ENCODE results near the gene MEGF6. TPM values are rescaled to one million over a fixed set of nuclear protein-coding genes. Genes with fewer than 3 reads are reported as not detected.

The MEGF6 gene
- total RNA-seq, 1 donor from 2014 or later, result 1.3 TPM

GRCh38 chr1:3501437-3501836 lies 109.9 kb downstream of the MEGF6 start:
- H3K4me3 ChIP-seq (ENCODE audit: low read depth, low read length), result no peak overlapping the region
- DNase-seq (ENCODE audit: low read depth) (no peak), FAIRE-seq (no peak)
- no peaks in the 10 kb centered on the region for H3K36me3 ChIP-seq (ENCODE audit: control insufficient read depth, insufficient read depth, low read length)
- TF ChIP-seq CTCF (IDR thresholded peaks at IDR 0.05; ENCODE audit: insufficient read depth, low read length, severe bottlenecking), result no peak
- no peaks in the 10 kb centered on the region for H3K27me3 ChIP-seq (ENCODE audit: control insufficient read depth, insufficient read depth, low read length)

- Histone ChIP-seq H3K27me3 (ENCODE audit: control insufficient read depth, insufficient read depth, low read length) (no peaks in the 10 kb centered on the region), H3K4me3 (ENCODE audit: low read depth, low read length) (no peak overlapping the region), H3K36me3 (ENCODE audit: control insufficient read depth, insufficient read depth, low read length) (no peaks in the 10 kb centered on the region)
- no peak for TF ChIP-seq CTCF (IDR thresholded peaks at IDR 0.05; ENCODE audit: insufficient read depth, low read length, severe bottlenecking)
- FAIRE-seq (no peak), DNase-seq (ENCODE audit: low read depth) (no peak)
Observed at GRCh38 chr1:3500265-3500835, 111.0 kb downstream of the MEGF6 start.

- Histone ChIP-seq H3K27me3 (ENCODE audit: control insufficient read depth, insufficient read depth, low read length) (no peaks in the 10 kb centered on the region), H3K4me3 (ENCODE audit: low read depth, low read length) (no peak overlapping the region), H3K36me3 (ENCODE audit: control insufficient read depth, insufficient read depth, low read length) (no peaks in the 10 kb centered on the region)
- no peak for TF ChIP-seq CTCF (IDR thresholded peaks at IDR 0.05; ENCODE audit: insufficient read depth, low read length, severe bottlenecking)
- no peak for DNase-seq (ENCODE audit: low read depth)
- no peak for FAIRE-seq
Observed at GRCh38 chr1:3499611-3500010, 111.7 kb downstream of the MEGF6 start.

- FAIRE-seq (no peak), DNase-seq (ENCODE audit: low read depth) (no peak)
- no peak for TF ChIP-seq CTCF (IDR thresholded peaks at IDR 0.05; ENCODE audit: insufficient read depth, low read length, severe bottlenecking)
- Histone ChIP-seq H3K27me3 (ENCODE audit: control insufficient read depth, insufficient read depth, low read length) (no peaks in the 10 kb centered on the region), H3K36me3 (ENCODE audit: control insufficient read depth, insufficient read depth, low read length) (no peaks in the 10 kb centered on the region), H3K4me3 (ENCODE audit: low read depth, low read length) (no peak overlapping the region)
Observed at GRCh38 chr1:3498986-3499385, 112.3 kb downstream of the MEGF6 start.

- TF ChIP-seq CTCF (IDR thresholded peaks at IDR 0.05; ENCODE audit: insufficient read depth, low read length, severe bottlenecking), result no peak
- no peaks in the 10 kb centered on the region for H3K27me3 ChIP-seq (ENCODE audit: control insufficient read depth, insufficient read depth, low read length)
- DNase-seq (ENCODE audit: low read depth) (no peak), FAIRE-seq (no peak)
- H3K4me3 ChIP-seq (ENCODE audit: low read depth, low read length), result no peak overlapping the region
- H3K36me3 ChIP-seq (ENCODE audit: control insufficient read depth, insufficient read depth, low read length), result no peaks in the 10 kb centered on the region
Observed at GRCh38 chr1:3498246-3498930, 112.9 kb downstream of the MEGF6 start.

GRCh38 chr1:3497521-3497920 lies 113.8 kb downstream of the MEGF6 start:
- Histone ChIP-seq H3K36me3 (ENCODE audit: control insufficient read depth, insufficient read depth, low read length) (no peaks in the 10 kb centered on the region), H3K4me3 (ENCODE audit: low read depth, low read length) (no peak overlapping the region), H3K27me3 (ENCODE audit: control insufficient read depth, insufficient read depth, low read length) (no peaks in the 10 kb centered on the region)
- no peak for TF ChIP-seq CTCF (IDR thresholded peaks at IDR 0.05; ENCODE audit: insufficient read depth, low read length, severe bottlenecking)
- FAIRE-seq, result no peak
- DNase-seq (ENCODE audit: low read depth), result no peak
